HL-60/S4 (cell line): ENCODE measurements around the gene SHLD1.
"Not testable (repeated sequence)": the region's sequence is repeated elsewhere in the genome, so short reads cannot be mapped to it uniquely, and the experiment has no call there.

ENCODE experiments used
- in situ Hi-C: fragments of 300-500 bp; cut with MboI; formaldehyde crosslinking; loops from 2 replicates; pipeline ENCODE4 v1.14.3; 2022; ENCODE audit warnings: low sequenced_read_pairs

The SHLD1 gene

GRCh38 chr20:5749952-5750779, at the start of gene SHLD1:
TSS of gene SHLD1 (plus strand) at chr20:5750401. CDS start at chr20:5772866, 22,465 bp downstream.
- in situ Hi-C loops = no loop called here

GRCh38 chr20:5702339-5702738, 47.9 kb upstream of the SHLD1 start:
- in situ Hi-C loops = not testable (repeated sequence)

GRCh38 chr20:5703681-5704101, 46.5 kb upstream of the SHLD1 start:
- in situ Hi-C loops = no loop called here

GRCh38 chr20:5705827-5706226, 44.4 kb upstream of the SHLD1 start:
- in situ Hi-C loops = no loop called here

- in situ Hi-C loops = no loop called here
These were observed 43.4 kb upstream of the SHLD1 start for GRCh38 chr20:5706797-5707196.

- in situ Hi-C loops = no loop called here
These were observed 39.6 kb upstream of the SHLD1 start for GRCh38 chr20:5710551-5710950.

- in situ Hi-C loops = no loop called here
These were observed 35.8 kb upstream of the SHLD1 start for GRCh38 chr20:5714261-5715041.

GRCh38 chr20:5715071-5715841, 34.9 kb upstream of the SHLD1 start:
- in situ Hi-C loops = no loop called here

- in situ Hi-C loops = no loop called here
These were observed 33.2 kb upstream of the SHLD1 start for GRCh38 chr20:5716953-5717352.

- in situ Hi-C loops = no loop called here
These were observed 31.2 kb upstream of the SHLD1 start for GRCh38 chr20:5718896-5719595.

- in situ Hi-C loops = no loop called here
These were observed 30.3 kb upstream of the SHLD1 start for GRCh38 chr20:5719861-5720403.

- in situ Hi-C loops = no loop called here
These were observed 29.5 kb upstream of the SHLD1 start for GRCh38 chr20:5720696-5721095.

GRCh38 chr20:5721356-5721755, 28.8 kb upstream of the SHLD1 start:
- in situ Hi-C loops = not testable (repeated sequence)

GRCh38 chr20:5722927-5723326, 27.3 kb upstream of the SHLD1 start:
- in situ Hi-C loops = no loop called here

- in situ Hi-C loops = not testable (repeated sequence)
These were observed 25.1 kb upstream of the SHLD1 start for GRCh38 chr20:5725183-5725463.

GRCh38 chr20:5727018-5727515, 23.1 kb upstream of the SHLD1 start:
- in situ Hi-C loops = no loop called here

- in situ Hi-C loops = no loop called here
These were observed 20.9 kb upstream of the SHLD1 start for GRCh38 chr20:5729348-5729747.

GRCh38 chr20:5730131-5730530, 20.1 kb upstream of the SHLD1 start:
- in situ Hi-C loops = no loop called here

GRCh38 chr20:5731753-5732366, 18.3 kb upstream of the SHLD1 start:
- in situ Hi-C loops = no loop called here

GRCh38 chr20:5734602-5735001, 15.6 kb upstream of the SHLD1 start:
- in situ Hi-C loops = no loop called here
